GM19468 (cell line): ENCODE measurements around the gene NIF3L1.
"Not testable (repeated sequence)": the region's sequence is repeated elsewhere in the genome, so short reads cannot be mapped to it uniquely, and the experiment has no call there.

ENCODE experiments used
- ATAC-seq: cut with Tn5 transposase; IDR thresholded peaks from one replicate; pipeline ENCODE4 v1.9.1; 2021; ENCODE audit warnings: mild to moderate bottlenecking, moderate library complexity, moderate number of reproducible peaks; ENCODE audit not compliant: unreplicated experiment; ENCODE audit errors: extremely low read depth

Gene NIF3L1

GRCh38 chr2:200869014-200869413 lies 20.2 kb upstream of the NIF3L1 start:
- ATAC-seq = no peak

GRCh38 chr2:200871151-200871550 lies 18.0 kb upstream of the NIF3L1 start:
- no peak for ATAC-seq

DNA sequence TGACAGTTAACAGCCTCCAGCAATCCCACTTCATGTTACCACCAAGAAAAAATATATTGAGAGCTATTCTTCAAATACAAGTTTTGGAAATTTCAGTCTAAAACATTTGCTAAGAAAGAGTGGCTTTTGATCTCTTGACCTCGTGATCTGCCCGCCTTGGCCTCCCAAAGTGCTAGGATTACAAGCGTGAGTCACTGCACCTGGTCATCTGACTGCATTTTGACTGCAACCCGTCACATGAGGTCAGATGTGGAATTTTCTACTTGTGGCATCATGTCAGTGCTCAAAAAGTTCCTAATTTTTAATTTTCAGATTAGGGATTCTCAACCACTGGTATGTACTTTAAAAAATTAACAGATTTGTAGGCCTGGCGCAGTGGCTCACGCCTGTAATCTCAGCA lies 15.6 kb upstream of the NIF3L1 start:
- ATAC-seq = no peak

DNA sequence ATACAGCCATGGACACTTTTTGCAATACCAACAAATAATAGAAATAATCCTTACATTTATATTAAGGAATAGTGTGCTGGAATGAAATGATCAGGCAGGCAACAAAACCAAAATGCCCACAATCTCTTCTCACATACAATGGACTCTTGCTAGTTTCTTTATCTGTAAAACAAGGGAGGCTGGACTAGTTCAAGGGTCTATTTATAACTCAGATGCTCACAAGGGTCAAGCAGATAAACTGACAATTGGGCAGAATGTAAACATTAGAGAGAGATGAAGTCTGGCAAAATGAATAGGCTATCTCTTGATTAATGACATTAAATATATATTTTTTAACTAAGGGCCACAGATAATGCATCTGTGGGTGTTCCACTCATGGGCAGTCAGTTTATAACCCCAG lies 11.7 kb upstream of the NIF3L1 start:
- ATAC-seq = no peak

- no peak for ATAC-seq
Observed at GRCh38 chr2:200878289-200878880, 10.8 kb upstream of the NIF3L1 start.

DNA sequence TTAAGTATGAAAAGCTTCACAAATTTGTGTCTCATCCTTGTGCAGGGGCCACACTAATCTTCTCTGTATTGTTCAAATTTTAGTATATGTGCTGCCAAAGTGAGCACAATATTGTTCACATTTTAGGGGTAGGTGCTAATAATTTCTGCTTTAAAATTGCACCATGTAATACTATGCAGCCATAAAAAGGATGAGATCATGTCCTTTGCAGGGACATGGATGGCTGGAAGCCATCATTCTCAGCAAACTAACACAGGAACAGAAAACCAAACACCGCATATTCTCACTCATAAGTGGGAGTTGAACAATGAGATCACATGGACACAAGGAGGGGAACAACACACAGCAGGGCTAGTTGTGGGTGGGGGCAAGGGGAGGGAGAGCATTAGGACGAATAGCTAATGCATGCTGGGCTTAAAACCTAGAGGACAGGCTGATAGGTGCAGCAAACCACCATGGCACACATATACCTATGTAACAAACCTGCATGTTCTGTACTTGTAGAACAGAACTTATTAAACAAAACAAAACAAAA lies 7.4 kb upstream of the NIF3L1 start:
- ATAC-seq = not testable (repeated sequence)

DNA sequence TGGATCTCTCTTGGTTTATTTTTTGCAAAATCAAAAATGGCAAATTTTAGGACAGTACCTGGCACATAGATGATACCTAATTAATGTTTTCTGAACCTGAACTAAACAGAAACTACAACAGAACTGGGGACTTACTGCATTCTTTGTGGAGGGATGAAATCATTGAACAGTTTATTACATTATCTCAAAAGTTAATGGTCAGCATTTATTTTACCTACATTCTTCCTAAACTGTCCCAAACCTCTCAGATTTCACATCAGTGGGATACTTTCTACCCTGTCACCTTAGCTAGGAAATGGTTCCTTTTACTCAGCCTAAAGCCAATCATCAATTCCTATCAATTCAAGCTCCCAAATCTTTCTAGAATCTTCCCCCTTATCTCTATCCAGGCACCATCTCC lies 10.3 kb downstream of the NIF3L1 start:
- no peak for ATAC-seq

DNA sequence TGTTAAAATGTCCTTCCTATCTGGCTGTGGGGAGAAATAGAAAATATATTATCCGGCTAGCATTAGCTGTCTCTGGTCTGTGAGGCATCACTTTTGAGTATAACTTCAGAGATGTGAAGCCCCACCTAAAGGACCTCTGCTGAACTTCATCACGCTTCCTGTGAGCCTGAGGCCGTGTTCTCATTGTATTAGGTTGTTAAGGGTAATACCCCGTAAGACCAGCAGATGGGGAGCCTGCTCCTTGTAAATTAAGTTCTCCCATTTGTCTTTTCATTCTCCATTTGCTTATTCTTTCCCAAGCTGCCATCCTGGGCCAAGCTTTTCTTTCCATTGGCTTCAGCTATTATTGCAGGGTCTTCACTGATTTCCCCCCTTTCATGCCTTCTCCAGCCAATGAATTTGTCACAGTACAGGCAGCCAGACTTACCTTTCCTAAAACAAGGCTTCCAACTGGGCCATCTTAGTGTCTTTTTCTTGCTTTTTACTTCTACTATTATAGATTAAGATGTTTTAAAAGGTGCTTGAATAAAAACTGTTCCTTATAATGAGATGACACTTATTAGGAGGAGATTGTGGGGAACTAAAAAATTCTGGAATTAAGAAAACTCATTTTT lies 12.4 kb downstream of the NIF3L1 start:
- peak; percentile 93 for ATAC-seq

DNA sequence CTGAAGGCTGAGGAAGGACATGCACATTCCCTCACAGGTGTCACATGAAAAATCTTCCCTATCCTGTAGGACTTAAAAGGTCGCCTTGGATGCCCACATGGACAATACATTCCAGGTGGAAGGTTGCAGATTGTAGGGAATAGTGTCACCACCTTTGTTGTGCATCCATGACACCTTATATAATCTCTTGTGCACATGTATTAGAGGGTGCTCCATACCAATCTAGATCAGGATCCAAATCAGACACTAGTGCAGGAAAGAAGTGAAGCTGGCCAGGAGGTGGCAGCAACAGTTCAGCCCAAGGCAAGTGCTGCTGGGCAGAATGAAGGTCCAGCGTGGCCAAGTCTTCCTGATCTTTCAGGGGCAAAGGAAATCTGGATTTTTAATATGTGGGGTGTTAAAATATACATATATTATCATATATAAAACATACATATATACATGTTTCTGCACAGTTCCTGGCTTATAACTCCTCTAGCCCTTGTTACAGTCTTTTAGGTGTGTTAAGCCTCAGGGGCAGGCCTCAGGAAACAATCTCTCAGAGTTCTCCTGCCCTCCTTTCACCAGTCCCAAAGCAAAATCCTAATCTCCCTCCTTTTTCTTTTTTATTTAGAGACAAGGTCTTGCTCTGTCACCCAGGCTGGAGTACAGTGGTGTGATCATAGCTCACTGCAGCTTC lies 16.6 kb downstream of the NIF3L1 start:
- ATAC-seq = no peak

DNA sequence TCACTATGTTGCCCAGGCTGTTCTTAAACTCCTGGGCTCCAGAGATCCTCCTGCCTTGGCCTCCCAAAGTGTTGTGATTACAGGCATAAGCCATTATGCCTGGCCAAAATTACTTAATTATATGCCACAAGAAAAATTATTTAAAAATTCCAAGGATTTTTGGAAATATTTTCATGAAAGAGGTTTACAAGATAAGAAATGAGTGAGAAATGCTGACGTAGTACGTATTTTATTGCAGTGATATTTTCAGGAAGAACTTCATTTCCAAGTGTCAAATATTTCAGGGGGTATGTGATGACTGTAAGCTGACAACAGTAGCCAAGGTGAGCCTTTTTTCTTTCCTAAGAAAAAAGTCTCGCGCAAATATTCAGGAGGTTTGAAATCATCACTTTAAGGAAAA lies 20.8 kb downstream of the NIF3L1 start:
- no peak for ATAC-seq

DNA sequence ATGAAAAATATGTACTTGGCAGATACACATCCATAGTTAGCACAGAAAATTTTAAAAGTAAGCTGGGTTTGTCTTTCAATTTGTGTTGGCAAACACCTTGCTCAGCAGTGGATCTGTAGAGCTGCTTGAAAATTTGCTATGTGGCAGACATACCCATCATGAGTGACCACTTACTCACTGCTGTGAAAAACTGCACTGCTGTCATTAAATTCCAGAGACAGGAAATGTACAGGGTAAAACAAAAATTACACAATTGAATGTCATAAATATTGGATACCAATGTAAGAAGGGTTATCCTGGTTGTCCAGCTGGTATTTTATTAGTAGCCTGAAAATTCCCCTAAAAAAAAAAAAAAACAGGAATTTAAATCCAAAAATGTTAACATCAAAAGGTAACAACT lies 24.5 kb downstream of the NIF3L1 start:
- ATAC-seq = no peak

- no peak for ATAC-seq
Observed at GRCh38 chr2:200922439-200922838, 33.3 kb downstream of the NIF3L1 start.

- ATAC-seq = no peak
Observed at GRCh38 chr2:200929334-200930249, 40.4 kb downstream of the NIF3L1 start.

GRCh38 chr2:200930947-200931626 lies 41.9 kb downstream of the NIF3L1 start:
- no peak for ATAC-seq

DNA sequence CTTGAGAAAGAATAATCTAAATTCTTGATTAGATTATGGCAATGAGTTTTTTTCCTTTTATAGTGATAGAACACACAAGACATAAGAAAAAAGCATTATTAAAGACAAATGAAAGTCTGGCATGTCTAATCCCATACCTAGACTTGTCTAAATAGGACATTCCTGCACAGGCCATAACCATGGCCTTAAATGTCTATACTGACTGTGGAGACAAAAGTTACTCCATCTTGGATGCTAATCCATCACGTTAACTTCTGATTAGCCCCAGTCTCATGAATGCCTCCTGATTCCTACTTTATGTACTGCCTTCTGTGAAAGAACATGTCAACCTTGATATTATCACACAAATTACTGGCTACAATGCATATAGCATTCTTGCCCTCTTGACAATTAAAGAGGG lies 50.7 kb downstream of the NIF3L1 start:
- no peak for ATAC-seq

DNA sequence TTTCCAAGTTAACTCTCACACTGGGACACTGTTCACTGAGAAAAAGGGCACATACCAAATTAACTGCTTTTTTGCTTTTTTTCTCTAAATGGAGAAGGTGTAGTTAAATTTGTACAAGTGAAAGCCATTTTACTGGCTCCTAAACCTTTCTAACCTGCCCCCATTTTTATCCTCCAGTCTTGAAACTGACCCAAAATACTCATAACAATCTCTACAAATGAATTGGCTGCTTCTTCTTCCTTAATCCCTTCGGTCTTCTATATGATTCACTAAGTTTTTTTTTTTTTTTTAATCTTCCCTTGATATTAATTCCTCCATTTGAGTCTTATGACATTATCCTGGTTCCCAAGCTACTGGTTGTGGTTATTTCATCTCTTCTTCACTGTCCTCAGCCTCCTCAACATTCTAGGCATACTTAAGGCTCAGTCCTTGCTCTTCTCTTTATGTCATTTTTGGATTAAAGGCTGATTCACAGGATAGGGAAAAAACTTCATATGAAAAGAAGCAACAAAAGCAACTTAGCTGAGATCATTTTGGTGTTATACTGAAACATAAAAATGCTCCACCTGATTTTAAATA lies 54.4 kb downstream of the NIF3L1 start:
- no peak for ATAC-seq

GRCh38 chr2:200944467-200945394 lies 55.6 kb downstream of the NIF3L1 start:
- ATAC-seq = no peak

- ATAC-seq = no peak
Observed at GRCh38 chr2:200945395-200945729, 56.2 kb downstream of the NIF3L1 start.

- ATAC-seq = no peak
Observed at GRCh38 chr2:200950378-200950777, 61.2 kb downstream of the NIF3L1 start.
